ENCODE measurements around the gene DOC2A.
A peak's percentile ranks its signal among the peaks of the same experiment; 100 is the strongest.

Gene DOC2A

GRCh38 chr16:30009990-30010843 is 610 bp downstream of the DOC2A start:
- CTCF ChIA-PET, result interaction anchor here (1.4 kb wide), 1 partner anchor 22 kb away, joined by 6 read pairs; no protein-coding TSS in a partner anchor
- H3K27ac ChIP-seq (ENCODE audit: extremely low read depth, low read depth, low read length), result no peak overlapping the region; the same call in 1 of the 2 replicates
- no peaks in the 10 kb centered on the region for H3K4me1 ChIP-seq (ENCODE audit: control insufficient read depth, insufficient read depth, low read length)
- peaks cover 0 to 15% of the 10 kb centered on the region in 2 experiments; a peak in 1 of 3 replicates for H3K36me3 ChIP-seq (ENCODE audit: control insufficient read depth in 2 of 2, insufficient read depth in 1 of 2, low read length in 2 of 2)
- POLR2A ChIA-PET, result interaction anchor here (0.7 kb wide), 1 partner anchor 15 kb away, joined by 4 read pairs; the partner anchor contains the start of genes HIRIP3 and INO80E
- peak overlapping the region; percentile 50 for H3K4me3 ChIP-seq (ENCODE audit: low read depth, low read length)
- no peaks in the 10 kb centered on the region for H3K9me3 ChIP-seq (ENCODE audit: control insufficient read depth, insufficient read depth, low read depth, low read length)
- TF ChIP-seq EGR2 (tag by site-specific recombination; IDR thresholded peaks at IDR 0.05; ENCODE audit: low read depth), result 0 out of 2 replicates have a peak, but pooled peaks have one; percentile 11
- TF ChIP-seq GLIS2 (tag by site-specific recombination; IDR thresholded peaks at IDR 0.05), result peak; percentile 86
- no peak for TF ChIP-seq ZNF549 (tag by site-specific recombination; IDR thresholded peaks at IDR 0.05)
- TF ChIP-seq HOXD13 (CRISPR knock-in tag; IDR thresholded peaks at IDR 0.05; ENCODE audit: borderline replicate concordance), result no peak
- 0 out of 2 replicates have a peak, but pooled peaks have one; percentile 46 for TF ChIP-seq ZBTB8A (tag by site-specific recombination; IDR thresholded peaks at IDR 0.05)
- TF ChIP-seq ZBTB7A (tag by site-specific recombination; IDR thresholded peaks at IDR 0.05; ENCODE audit: low read depth), result 0 out of 2 replicates have a peak, but pooled peaks have one; percentile 22
- TF ChIP-seq ZNF2 (tag by site-specific recombination; IDR thresholded peaks at IDR 0.05), result 0 out of 2 replicates have a peak, but pooled peaks have one; percentile 13
- TF ChIP-seq ZFHX2 (tag by site-specific recombination; conservative IDR thresholded peaks at IDR 0.05), result peak; percentile 67
- TF ChIP-seq ZNF266 (tag by site-specific recombination; IDR thresholded peaks at IDR 0.05; ENCODE audit: low read depth), result no peak
- TF ChIP-seq, protein P1, sequence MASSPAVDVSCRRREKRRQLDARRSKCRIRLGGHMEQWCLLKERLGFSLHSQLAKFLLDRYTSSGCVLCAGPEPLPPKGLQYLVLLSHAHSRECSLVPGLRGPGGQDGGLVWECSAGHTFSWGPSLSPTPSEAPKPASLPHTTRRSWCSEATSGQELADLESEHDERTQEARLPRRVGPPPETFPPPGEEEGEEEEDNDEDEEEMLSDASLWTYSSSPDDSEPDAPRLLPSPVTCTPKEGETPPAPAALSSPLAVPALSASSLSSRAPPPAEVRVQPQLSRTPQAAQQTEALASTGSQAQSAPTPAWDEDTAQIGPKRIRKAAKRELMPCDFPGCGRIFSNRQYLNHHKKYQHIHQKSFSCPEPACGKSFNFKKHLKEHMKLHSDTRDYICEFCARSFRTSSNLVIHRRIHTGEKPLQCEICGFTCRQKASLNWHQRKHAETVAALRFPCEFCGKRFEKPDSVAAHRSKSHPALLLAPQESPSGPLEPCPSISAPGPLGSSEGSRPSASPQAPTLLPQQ (tag by site-specific recombination; IDR thresholded peaks at IDR 0.05), result peak; percentile 83
- no peak for TF ChIP-seq ZNF704 (tag by site-specific recombination; IDR thresholded peaks at IDR 0.05)
- TF ChIP-seq, protein P2, sequence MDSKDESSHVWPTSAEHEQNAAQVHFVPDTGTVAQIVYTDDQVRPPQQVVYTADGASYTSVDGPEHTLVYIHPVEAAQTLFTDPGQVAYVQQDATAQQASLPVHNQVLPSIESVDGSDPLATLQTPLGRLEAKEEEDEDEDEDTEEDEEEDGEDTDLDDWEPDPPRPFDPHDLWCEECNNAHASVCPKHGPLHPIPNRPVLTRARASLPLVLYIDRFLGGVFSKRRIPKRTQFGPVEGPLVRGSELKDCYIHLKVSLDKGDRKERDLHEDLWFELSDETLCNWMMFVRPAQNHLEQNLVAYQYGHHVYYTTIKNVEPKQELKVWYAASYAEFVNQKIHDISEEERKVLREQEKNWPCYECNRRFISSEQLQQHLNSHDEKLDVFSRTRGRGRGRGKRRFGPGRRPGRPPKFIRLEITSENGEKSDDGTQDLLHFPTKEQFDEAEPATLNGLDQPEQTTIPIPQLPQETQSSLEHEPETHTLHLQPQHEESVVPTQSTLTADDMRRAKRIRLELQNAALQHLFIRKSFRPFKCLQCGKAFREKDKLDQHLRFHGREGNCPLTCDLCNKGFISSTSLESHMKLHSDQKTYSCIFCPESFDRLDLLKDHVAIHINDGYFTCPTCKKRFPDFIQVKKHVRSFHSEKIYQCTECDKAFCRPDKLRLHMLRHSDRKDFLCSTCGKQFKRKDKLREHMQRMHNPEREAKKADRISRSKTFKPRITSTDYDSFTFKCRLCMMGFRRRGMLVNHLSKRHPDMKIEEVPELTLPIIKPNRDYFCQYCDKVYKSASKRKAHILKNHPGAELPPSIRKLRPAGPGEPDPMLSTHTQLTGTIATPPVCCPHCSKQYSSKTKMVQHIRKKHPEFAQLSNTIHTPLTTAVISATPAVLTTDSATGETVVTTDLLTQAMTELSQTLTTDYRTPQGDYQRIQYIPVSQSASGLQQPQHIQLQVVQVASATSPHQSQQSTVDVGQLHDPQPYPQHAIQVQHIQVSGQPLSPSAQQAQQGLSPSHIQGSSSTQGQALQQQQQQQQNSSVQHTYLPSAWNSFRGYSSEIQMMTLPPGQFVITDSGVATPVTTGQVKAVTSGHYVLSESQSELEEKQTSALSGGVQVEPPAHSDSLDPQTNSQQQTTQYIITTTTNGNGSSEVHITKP (tag by site-specific recombination; IDR thresholded peaks at IDR 0.05), result peak; percentile 41; the same call in 1 of the 2 replicates
- no peak for TF ChIP-seq ZNF423 (tag by site-specific recombination; IDR thresholded peaks at IDR 0.05)
- 0 out of 2 replicates have a peak, but pooled peaks have one; percentile 25 for TF ChIP-seq ZSCAN16 (tag by site-specific recombination; IDR thresholded peaks at IDR 0.05)
- TF ChIP-seq ZNF701 (tag by site-specific recombination; IDR thresholded peaks at IDR 0.05), result 0 out of 2 replicates have a peak, but pooled peaks have one; percentile 42
- TF ChIP-seq PATZ1 (tag by site-specific recombination; IDR thresholded peaks at IDR 0.05), result peak; percentile 74
- no peak for TF ChIP-seq KLF16 (tag by site-specific recombination; IDR thresholded peaks at IDR 0.05)
- TF ChIP-seq KLF8 (tag by site-specific recombination; IDR thresholded peaks at IDR 0.05), result no peak
- TF ChIP-seq ZNF121 (tag by site-specific recombination; IDR thresholded peaks at IDR 0.05), result no peak
- TF ChIP-seq ZNF341 (tag by site-specific recombination; IDR thresholded peaks at IDR 0.05; ENCODE audit: low read depth), result peak; percentile 50; the same call in 1 of the 2 replicates
- no peak for TF ChIP-seq ATF2 (tag by site-specific recombination; IDR thresholded peaks at IDR 0.05; ENCODE audit: low read depth)
- TF ChIP-seq ZBTB20 (tag by site-specific recombination; IDR thresholded peaks at IDR 0.05), result peak; percentile 81
- TF ChIP-seq ZNF548 (tag by site-specific recombination; IDR thresholded peaks at IDR 0.05), result no peak
- no peak for TF ChIP-seq GFI1B (tag by site-specific recombination; IDR thresholded peaks at IDR 0.05)
- no peak for TF ChIP-seq ZNF544 (tag by site-specific recombination; IDR thresholded peaks at IDR 0.05)
- peak; percentile 43 for TF ChIP-seq GLIS1 (tag by site-specific recombination; IDR thresholded peaks at IDR 0.05)
- peak; percentile 45; the same call in 1 of the 2 replicates for TF ChIP-seq ZIC2 (tag by site-specific recombination; IDR thresholded peaks at IDR 0.05)
- TF ChIP-seq ZNF596 (tag by site-specific recombination; IDR thresholded peaks at IDR 0.05), result no peak
